Skin epidermis (tissue), 12 donors: ENCODE data around the gene KIFAP3.

Source experiments
- H3K27ac ChIP-seq, 21 experiments: fragments of 200-600 bp; sonication (generic) in 11 of 21; one replicate each; pipeline ENCODE4 v1.5.0; 2020; ENCODE audit warnings: mild to moderate bottlenecking in 3 of 21, inconsistent platforms in 2 of 21, moderate library complexity in 2 of 21
- H3K4me3 ChIP-seq, 7 experiments: fragments of 200-600 bp; sonication (generic) in 2 of 7; one replicate each; pipeline ENCODE4 v1.5.0; 2020; ENCODE audit warnings: inconsistent platforms in 2 of 7, mild to moderate bottlenecking in 2 of 7, moderate library complexity in 1 of 7

KIFAP3 gene

GRCh38 chr1:170001266-170001665, 73.2 kb downstream of the KIFAP3 start:
- H3K4me3 ChIP-seq, result no peak overlapping the region

GRCh38 chr1:169999761-170000160, 74.7 kb downstream of the KIFAP3 start:
- Histone ChIP-seq H3K4me3 (no peak overlapping the region), H3K27ac (peak overlapping the region in 6 of 21 experiments; percentile 0 to 61 (median 26))

More at GRCh38 chr1:170001266-170001665, 73.2 kb downstream of the KIFAP3 start:
- H3K27ac ChIP-seq, result peak overlapping the region in 2 of 21 experiments; percentile 10 to 38

DNA sequence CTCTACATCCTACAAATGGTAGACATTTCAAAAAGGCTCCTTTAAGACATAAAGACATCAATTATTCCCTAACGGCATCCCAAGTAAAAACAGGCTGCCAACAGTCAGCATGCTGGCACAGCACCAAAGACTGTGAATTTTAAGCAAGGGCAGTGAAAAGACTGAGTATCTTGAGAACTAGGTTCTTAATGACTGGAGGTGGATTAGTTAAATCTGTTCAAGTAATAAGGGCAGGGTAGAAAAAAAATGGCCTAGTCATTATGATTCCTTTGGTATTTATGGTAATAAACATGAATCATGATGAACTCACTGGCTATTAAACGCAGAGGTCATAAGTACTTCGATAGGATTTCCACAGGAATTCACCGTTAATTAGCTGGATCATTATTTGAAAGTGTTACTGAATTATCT, 75.2 kb downstream of the KIFAP3 start:
- Histone ChIP-seq H3K4me3 (no peak overlapping the region), H3K27ac (peak overlapping the region in 6 of 21 experiments; percentile 11 to 62 (median 42))

DNA sequence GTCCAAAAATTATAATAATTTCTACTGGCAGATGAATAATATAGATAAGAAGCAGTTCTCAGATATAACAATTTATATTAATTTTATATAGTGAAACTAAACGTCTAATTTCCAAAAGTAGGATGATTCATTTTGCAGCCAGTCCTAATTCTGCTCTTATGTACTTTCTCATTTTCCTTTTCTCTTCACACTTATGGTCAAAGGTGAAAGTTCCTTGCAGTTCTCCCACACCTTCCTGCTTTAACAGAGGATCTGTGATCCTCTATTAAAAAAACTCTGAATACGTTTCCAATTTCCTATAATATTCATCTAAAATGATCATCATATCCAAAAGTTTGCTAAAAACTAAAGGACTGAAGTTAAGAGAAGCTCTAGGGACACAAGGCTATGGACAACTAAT, 78.5 kb downstream of the KIFAP3 start:
- Histone ChIP-seq H3K4me3 (no peak overlapping the region), H3K27ac (no peak overlapping the region)

DNA sequence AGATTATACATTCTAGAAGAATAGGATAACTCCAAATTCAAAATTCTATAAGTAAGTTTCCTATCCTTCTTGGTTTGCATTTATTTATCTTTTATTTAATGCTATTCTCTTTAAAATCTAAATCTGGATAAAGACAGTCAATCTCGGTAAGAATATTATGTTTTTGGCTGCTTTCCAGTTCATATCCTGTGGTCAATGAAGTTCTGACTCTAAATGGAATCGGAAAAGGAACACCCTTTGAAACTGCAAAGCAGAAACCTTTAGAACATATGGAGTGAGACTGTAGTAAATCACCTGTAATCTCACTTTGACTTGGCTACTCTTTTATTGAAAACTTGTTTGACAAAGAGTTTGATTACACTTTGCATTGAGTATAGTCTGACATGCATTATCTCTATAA, 85.2 kb downstream of the KIFAP3 start:
- H3K4me3 ChIP-seq, result no peak overlapping the region
- no peak overlapping the region for H3K27ac ChIP-seq

DNA sequence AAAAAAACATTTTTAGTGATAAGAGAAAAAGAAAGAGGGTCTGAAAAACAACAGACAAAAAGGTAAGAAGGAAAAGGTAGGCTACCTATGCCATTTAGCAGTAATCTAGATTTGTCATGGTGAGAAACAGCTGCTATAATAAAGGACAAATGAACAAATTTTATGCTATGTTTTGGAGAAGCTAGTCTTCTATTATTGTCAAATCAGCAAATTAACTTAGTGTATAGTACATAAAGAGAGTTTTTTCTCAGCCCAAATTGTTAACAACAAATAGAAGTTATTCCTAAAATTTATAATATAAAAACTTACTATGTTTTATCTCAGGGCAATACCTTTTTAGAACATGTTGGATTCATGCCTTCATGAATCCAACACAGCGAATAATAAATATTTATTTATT, 88.7 kb downstream of the KIFAP3 start:
- Histone ChIP-seq H3K27ac (no peak overlapping the region), H3K4me3 (no peak overlapping the region)

GRCh38 chr1:169974067-169974466, 100.4 kb downstream of the KIFAP3 start:
- H3K27ac ChIP-seq, result no peak overlapping the region
- no peak overlapping the region for H3K4me3 ChIP-seq

DNA sequence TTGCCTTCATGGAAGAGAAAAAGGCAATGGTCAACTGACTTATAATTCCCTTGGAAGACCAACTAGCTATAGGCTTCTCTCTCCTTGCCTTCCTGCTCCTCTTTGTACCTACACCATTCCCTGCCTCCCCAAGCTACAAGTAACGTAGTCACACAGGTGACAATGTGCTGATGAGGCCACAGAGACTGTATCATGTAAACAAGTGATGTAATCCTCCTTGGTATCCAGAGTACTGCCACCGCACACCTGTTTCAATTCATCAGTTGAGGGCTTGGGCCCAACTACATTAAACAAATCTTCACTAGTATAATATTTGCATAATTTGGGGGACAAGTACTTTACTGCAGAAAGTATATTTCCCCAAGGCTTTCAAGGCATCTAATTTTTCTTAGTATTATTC, 104.4 kb downstream of the KIFAP3 start:
- Histone ChIP-seq H3K27ac (no peak overlapping the region), H3K4me3 (no peak overlapping the region)

- Histone ChIP-seq H3K27ac (no peak overlapping the region), H3K4me3 (no peak overlapping the region)
Measured at GRCh38 chr1:169968174-169968573, 106.3 kb downstream of the KIFAP3 start.

- H3K4me3 ChIP-seq, result no peak overlapping the region
- no peak overlapping the region for H3K27ac ChIP-seq
Measured at GRCh38 chr1:169964206-169964605, 110.3 kb downstream of the KIFAP3 start.

- H3K4me3 ChIP-seq, result no peak overlapping the region
- H3K27ac ChIP-seq, result no peak overlapping the region
Measured at GRCh38 chr1:169959686-169960085, 114.8 kb downstream of the KIFAP3 start.

GRCh38 chr1:169958987-169959386, 115.5 kb downstream of the KIFAP3 start:
- Histone ChIP-seq H3K27ac (no peak overlapping the region), H3K4me3 (no peak overlapping the region)

DNA sequence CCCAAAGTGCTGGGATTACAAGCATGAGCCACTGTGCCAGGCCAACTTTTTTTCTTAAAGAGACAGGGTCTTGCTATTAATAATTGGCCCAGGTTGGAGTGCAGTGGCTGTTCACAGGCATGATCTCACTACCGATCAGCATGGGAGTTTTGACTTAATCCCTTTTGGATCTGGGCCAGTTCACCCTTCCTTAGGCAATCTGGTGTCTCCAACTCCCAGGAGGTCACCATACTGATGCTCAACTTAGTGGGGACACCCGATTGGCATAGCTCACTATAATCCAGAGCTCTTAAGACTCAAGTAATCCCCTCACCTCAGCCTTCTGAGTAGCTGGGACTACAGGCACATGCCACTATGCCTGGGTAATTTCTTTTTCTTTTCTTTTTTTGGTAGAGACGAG, 116.6 kb downstream of the KIFAP3 start:
- Histone ChIP-seq H3K4me3 (no peak overlapping the region), H3K27ac (no peak overlapping the region)

- no peak overlapping the region for H3K27ac ChIP-seq
- no peak overlapping the region for H3K4me3 ChIP-seq
Measured at GRCh38 chr1:169951108-169951507, 123.4 kb downstream of the KIFAP3 start.

- Histone ChIP-seq H3K27ac (no peak overlapping the region), H3K4me3 (no peak overlapping the region)
Measured at GRCh38 chr1:169949139-169949538, 125.4 kb downstream of the KIFAP3 start.

DNA sequence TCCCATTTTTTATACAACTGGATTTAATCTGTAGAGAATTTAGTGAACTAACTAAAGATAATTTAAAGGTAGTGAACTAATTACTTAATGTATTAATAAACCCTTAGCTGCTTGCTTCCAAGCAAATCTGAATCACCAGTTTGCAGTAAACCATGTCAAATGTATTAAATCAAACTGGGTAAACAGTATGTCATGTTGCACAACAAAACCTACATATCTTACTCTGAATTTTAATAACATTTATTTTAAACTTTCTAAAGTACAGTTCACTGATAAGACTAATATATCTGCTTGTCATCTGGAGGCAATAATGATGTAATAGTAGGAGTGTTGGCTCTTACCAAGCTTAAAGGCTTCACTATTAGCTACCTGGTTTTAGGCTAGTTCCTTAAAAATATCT, 128.3 kb downstream of the KIFAP3 start:
- H3K27ac ChIP-seq, result no peak overlapping the region
- no peak overlapping the region for H3K4me3 ChIP-seq

DNA sequence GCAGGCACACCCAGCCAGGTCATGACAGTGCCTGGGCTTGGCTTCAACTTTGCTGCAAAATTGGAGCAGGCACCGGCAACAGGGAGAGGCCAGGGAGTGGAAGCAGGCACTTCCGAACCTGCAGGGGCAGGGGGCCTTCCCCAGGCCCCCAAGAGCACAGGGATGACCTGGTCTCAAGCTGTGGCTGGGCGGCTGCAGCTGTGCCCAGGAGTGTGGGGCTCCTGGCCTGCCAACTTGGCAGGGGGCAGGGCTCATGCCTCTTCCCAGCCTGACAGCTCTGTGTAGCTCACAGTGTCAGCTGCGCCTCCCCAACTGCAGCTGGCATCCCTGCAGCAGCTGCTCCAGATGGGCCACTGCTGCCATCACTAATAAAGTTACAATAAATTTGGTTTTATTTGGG, 129.3 kb downstream of the KIFAP3 start:
- Histone ChIP-seq H3K4me3 (no peak overlapping the region), H3K27ac (no peak overlapping the region)

DNA sequence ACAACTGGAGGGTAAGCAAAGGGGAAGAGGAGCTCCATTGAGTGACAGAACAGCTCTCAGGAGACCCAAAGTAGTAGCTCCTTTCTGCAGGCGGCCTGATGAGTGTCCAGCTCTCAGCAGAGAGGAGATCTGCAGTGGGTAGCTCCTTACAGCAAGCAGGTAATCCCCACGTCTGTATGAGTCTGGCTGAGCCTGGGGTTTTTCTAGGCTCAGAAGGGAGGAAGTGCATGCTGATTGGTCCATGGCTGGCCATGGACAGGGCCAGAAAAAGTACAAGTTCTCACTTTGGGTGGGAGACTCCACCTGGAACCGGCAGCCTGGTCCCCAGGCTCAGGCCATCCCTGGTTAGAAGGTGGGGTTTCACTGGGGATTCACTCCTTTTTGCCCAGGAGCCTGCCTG, 129.9 kb downstream of the KIFAP3 start:
- H3K27ac ChIP-seq, result no peak overlapping the region
- no peak overlapping the region for H3K4me3 ChIP-seq

- Histone ChIP-seq H3K27ac (no peak overlapping the region), H3K4me3 (no peak overlapping the region)
Measured at GRCh38 chr1:169943963-169944526, 130.4 kb downstream of the KIFAP3 start.

GRCh38 chr1:169941982-169942830, 132.3 kb downstream of the KIFAP3 start:
- H3K27ac ChIP-seq, result no peak overlapping the region
- no peak overlapping the region for H3K4me3 ChIP-seq

DNA sequence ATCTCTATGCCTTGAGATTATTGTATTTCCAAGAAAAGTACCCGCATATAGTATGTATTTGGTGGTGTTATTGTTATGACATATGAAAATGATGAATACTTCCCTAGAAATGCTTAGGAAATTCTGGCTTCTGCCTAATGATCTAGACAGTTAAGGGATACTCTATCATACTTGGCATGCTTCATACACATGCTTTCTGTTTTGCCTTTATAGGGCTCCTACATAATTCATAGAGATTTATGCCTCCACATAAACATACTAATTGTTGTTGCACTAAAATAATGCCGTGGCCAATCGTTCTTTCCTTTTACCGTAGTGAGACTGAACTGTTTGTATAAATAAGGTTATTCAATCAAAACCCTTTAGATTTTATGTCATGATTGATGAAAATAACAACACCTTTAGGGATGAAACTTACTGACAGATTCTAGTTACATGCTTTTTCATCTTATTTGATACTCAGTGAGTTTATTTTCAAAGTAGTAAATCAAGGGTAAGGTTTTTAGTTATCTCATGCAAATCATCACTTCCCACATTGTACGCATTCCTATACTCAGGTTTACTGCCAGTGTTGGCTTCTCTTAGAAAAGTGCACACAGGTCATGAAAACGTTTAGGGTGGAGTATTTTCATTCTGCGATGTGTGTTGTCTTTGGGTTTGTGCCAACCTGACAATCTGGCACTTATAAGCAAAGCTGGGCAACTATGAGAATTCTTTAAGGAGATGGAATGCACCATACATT, 140.3 kb downstream of the KIFAP3 start:
- Histone ChIP-seq H3K4me3 (no peak overlapping the region), H3K27ac (no peak overlapping the region)
